ENCODE results near the gene RPS4Y1.
A peak's percentile ranks its signal among the peaks of the same experiment; 100 is the strongest.
"Not testable (repeated sequence)": the region's sequence is repeated elsewhere in the genome, so short reads cannot be mapped to it uniquely, and the experiment has no call there.

RPS4Y1 gene

DNA sequence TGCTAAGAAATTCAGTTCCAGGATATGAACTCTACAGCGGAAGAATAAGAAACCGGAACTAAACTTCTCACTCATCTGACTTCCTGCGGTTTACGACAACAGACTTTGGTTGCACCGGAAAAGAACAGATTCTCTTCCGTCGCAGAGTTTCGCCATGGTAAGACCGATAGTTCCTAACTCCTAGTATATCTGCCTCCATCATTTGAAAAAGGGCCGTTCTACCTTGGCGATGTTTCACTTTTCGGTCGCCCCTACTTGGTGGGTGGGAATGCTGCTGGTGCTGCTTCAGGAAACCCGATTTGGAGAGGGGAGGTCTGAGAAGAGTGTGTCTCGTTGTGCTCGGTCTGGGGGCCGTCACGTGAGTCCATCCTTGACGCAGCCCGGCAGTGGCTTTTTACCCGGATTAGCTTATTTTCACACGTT, at the start of gene RPS4Y1:
Gene RPS4Y1 (plus strand): TSS at position 132 of the 423 bp plus-strand sequence. CDS start 23 bp downstream, at position 155.
- peak; percentile 24 for DNase-seq

DNA sequence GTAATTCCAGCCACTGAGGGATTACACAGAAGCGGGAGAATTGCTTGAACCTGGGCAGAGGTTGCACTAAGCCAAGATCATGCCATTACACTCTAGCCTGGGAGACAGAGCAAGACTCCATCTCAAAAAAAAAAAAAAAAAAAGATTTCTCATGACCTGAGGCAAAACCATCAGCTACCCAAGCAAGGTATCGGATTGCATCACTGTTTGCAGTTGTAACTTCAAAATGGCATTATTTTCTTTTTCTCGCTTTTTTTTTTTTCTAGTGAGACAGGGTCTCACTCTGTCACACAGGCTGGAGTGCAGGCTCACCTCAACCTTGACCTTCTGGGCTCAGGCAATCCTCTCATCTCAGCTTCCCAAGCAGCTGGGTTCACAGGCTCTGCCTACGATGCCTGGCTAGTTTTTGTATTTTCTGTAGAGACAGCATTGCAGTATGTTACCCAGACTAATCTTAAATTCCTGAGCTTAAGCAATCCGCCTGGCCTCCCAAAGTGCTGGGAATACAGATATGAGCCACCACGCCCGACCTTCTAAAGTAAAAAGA, 44.4 kb upstream of the RPS4Y1 start:
- DNase-seq = no peak

DNA sequence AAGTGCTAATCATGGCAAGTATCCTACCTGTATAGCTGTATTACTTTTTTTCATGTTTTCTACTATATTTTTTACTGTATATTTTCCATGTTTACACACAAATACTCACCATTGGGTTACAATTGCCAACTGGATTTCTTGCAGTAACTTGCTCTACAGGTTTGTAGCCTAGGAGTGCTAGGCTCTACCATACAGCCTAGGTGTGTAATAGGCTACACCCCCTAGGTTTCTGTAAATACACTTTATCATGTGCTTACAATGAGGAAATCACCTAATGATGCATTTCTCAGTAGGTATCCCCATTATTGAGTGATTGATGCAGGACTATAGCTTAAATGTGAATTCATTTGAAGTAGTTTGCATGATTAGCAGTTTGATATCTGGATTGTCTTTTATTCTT, 43.4 kb upstream of the RPS4Y1 start:
- no peak for DNase-seq

DNA sequence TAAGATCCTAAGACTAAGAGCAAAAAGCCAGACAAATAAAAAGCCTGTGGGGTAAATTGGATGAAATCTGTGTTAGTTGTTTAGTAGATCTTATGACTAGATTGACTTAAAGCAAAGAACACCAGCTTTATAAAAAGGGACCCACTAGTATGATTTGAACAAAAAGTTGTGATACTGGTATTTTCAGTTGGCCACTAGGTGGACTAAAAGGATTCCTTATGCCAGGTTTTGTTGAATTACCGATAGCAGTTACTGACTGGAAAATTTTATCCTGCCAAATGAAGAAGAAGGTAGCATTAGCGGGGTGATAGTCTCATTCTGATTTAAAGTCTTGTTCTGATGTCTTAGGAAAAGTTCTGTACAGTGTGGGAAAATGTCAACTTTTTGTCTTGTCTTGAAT, 41.2 kb upstream of the RPS4Y1 start:
- DNase-seq = no peak

DNA sequence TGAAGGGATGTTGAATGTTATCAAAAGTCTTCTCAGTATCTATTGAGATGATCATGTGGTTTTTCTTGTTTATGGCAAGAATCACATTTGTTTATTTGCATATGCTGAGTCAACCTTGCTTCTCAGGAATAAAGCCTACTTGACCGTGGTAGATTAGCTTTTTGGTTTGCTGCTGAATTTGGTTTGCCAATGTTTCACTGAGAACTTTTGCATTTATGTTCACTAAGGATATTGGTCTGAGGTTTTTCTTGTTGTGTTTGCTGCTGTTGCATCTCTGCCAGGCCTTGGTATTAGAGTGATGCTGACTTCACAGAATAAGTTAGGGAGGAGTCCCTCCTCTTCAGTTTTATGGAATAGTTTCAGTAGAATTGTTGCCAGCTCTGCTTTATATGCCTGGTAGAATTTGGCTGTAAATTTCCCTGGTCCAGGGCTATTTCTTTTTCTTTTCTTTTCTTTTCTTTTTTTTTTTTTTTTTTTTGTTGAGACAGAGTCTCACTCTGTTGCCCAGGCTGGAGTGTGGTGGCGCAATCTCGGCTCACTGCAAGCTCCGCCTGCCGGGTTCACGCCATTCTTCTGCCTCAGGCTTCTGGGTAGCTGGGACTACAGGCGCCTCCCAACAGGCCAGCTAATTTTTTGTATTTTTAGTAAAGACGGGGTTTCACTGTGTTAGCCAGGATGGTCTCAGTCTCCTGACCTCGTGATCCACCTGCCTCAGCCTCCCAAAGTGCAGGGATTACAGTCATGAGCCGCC, 24.1 kb upstream of the RPS4Y1 start:
- DNase-seq = not testable (repeated sequence)

DNA sequence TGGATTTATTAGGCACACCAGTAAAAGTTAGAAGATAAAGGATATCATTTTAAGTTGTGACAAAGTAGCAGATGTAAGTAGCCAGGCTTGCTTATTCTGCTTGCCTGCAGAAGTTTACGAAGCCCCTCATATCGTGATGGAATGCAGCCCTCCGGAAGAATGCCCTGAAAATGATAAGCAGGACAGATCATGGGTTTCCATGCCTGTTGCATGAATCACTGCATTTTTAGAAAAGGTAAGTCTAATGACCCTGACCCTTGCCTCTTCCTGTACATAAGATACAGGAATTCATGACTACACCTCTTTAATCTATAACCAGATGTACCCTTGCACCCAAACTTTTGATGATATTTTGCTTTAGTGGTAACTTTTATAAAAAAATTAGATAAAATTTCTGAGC, 16.9 kb upstream of the RPS4Y1 start:
- no peak for DNase-seq

DNA sequence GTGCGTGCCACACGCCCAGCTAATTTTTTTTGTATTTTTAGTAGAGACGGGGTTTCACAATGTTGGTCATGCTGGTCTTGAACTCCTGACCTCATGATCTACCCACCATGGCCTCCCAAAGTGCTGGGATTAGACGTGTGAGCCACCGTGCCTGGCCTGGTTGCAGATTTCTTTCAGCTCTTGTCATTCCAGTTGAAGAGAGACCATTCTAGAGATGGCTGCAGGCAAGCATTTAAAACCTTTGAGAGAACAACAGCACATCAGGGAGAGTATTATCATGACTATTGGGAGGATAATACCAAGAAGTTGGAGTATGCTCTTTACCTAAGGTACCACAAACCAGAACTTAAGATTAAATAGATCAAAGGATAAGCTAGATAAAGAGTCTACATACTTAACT, 12.9 kb upstream of the RPS4Y1 start:
- no peak for DNase-seq

DNA sequence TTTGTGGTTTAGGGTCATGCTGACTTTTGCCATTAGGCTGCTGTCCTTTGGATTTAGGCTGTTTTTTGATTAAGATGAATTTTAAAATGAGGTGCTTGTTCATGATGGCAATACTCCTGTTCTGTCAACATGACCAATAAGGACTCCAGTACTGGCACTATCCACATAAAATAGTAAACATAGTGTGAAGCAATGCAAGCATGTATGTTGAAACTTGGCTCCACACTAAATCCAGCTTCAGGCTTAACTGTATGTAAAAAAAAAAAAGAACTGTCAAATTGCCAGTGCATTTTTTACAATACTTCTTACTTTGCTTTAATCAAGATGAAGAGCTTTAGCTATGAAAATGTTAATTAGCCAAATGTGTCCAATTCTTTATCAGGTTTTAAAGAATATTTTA, 6.2 kb upstream of the RPS4Y1 start:
- no peak for DNase-seq

DNA sequence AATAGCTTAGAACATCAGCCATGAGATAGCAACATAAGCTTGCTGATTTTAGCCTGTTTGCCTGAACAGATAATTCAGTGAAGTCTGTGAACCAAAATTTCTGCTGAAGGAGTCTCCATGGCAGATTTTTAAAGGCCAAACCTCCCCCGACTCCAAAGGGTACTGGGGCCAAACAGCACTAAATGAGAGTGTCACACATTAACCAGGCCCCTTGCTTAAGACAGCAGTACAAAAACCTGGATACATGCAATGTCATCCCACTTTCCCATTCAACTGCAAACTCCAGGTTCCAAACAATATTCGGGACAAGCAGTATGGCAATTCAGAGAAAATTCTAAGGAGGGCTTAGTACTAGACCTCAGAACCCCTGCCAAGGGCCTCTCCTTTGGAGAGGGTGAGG, 4.3 kb upstream of the RPS4Y1 start:
- DNase-seq = no peak

DNA sequence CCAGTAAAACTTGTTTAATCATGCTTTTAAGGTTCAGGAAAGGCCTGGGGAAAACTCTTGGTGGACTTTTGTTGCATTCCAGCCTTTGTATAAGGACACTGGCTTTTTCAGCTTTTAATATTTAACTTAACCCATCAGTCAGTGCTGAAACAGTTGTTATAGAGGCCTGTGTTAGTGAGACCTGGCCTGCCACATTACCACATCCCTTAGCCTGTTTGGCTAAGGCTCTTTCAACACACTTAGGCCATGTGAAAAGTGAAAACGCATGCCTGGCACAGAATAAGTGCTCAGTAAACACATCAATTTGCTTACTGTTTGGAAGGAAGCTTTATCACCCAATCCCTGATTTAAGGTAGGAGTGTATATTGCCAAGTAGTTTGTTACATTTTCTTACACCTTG, 3.5 kb upstream of the RPS4Y1 start:
- DNase-seq = no peak

DNA sequence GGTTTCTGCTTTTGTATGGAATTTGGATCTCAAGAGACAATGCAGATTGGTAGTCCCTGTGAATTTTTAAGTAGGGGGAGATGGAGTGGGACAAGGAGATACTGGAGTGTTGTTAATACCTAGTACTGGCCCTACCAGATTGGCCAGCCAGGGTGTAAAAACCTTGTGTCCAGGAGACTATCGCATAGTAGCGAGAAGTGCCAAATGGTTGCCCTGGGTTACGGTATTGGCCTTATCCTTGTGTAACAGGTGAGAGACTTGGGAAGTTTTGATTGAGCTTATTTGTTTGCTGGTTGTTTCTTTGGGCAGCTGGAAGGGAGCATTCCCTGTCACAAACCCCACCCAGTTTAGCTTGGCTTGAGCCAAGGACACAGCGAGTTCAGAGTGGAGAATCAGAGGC, 5.4 kb downstream of the RPS4Y1 start:
- no peak for DNase-seq

DNA sequence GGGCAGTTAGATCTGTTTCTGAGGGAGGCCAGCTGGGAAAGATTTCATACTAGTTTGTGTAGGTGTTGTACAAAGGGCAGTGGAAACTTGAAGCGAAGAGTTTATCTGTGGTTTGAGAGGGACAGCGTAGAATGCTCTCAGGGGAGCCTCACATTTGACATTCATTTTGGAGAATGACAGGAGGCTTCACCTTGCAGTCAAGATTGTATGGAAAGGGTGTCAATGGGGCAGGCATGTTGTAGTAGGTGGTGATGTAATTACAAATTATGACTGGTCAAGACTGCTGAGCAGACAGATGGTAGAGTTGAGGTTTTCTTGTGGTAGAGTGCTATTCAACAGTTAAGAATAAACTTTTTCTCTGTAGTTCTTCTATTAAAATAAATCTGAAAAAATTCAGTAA, 7.0 kb downstream of the RPS4Y1 start:
- DNase-seq = no peak

DNA sequence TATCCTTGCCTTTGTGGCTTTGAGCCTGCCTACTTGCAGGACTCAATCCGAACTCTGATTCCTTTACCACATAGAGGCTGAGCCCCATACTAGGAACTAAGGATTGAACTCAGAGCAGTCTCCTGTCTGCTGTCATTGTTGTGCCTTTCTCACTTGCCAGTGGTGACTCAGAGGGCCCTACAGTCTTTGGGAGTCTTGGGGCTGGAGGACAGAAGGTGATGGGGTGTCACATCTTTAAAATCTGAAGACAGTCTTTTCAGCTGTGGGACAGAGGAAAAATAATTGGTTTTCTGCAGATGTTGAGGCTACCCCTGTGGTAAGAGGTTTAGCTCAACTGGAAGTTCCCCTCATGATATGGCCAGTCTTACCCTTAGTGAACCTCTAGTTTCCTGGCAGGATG, 8.0 kb downstream of the RPS4Y1 start:
- no peak for DNase-seq

DNA sequence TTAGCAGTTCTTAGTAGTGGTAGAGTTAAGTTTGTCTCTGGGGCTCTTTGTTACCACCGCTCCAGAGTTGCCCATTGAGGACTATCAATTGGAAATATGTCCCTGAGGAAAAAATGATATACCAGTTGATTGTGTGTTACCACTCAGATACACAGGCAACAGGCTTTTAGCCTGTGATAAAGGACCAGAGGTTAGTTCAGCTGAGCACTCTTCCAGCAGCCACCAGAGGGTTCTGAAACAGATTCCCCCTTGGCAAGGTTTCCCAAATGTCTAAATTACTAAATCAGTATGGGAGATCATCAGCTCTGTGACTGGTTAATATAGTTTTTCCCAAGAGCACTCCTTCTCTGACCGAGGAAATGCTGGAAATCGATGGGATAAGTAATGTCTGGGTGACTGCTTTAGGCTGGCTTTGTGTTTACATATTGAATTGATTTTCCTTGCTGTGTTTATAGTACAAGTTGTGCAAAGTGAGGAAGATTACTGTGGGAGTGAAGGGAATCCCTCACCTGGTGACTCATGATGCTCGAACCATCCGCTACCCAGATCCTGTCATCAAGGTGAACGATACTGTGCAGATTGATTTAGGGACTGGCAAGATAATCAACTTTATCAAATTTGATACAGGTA, 12.9 kb downstream of the RPS4Y1 start:
- no peak for DNase-seq

DNA sequence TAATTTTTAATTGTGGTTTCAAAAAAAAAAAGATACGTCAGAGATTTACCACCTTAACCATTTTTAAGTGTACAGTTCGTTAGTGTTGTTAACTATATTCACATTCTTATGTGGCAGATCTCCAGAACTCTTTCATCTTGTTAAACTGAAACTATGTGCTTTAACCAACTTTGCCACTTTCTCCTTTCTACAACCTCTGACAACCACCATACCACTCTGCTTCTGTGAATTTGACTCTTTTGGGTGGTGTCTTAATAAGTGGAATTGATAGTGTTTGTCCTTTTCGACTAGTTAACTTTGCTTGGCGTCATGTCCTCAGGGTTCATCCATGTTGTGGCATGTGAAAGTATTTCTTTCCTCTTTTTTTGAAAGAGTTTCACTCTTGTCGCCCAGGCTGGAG, 15.7 kb downstream of the RPS4Y1 start:
- DNase-seq = no peak

DNA sequence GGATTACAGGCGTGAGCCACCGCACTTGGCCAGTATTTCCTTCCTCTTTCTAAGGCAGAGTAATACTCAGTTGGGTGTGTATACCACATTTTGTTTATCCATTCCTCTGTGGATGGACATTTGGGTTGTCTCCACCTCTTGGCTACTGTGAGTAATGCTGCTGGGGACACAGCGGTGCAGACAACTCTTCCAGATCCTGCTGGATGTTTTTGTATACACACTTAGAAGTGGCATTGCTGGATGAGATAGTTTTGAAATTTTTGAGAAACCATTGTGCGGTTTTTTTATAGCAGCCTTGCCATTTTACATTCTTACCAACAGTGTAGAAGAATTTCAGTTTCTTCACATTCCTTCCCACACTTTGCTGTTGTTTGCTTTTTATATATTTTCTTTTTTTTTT, 16.3 kb downstream of the RPS4Y1 start:
- no peak for DNase-seq

DNA sequence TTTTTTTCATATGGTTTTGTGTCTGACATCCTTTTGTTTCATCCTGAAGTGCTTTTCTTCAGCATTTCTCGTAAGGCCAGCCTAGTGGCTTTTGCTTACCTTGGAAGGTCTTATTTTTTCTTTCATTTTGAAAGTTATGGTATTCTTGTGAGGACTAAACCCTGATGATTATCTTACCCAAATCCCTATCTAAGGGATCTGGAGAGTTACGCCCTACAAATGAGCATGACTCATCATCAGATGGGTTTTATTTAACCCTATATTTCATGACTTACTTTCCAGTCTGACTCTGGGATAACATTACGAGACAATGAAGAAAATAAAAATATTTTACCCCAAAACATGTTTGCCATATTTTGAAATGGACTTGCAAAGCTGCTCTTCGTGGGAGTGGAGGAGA, 18.4 kb downstream of the RPS4Y1 start:
- DNase-seq = no peak

DNA sequence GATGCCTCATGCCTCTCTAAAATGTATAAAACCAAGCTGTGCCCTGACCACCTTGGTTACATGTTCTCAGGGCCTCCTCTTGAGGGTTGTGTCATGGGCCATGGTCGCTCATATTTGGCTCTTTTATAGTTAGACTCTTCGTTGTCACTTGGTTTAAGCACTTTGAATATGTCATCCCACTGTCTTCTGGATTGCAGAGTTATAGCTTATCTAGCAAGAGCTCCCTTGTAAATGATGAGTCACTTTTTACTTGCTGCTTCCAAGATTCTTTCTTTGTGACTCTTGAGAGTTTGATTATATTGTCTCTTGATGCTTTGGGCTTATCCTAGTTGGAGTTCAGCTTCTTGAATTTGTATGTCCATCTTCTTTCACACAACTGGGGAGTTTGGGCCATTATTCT, 19.1 kb downstream of the RPS4Y1 start:
- DNase-seq = no peak

DNA sequence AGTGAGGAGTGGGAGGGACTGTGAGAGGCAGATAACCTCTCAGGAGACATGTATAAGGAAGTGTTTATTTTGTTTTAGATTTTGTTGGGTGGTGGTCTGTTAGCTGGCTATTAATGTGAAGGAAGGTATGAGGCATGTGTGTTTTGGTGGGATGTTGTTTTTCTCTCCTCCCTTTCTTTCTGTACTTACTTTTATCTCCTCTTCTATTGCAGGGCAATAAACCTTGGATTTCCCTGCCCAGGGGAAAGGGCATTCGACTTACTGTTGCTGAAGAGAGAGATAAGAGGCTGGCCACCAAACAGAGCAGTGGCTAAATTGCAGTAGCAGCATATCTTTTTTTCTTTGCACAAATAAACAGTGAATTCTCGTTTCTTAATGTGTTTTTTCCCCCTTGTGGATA, 25.2 kb downstream of the RPS4Y1 start:
- DNase-seq = no peak

DNA sequence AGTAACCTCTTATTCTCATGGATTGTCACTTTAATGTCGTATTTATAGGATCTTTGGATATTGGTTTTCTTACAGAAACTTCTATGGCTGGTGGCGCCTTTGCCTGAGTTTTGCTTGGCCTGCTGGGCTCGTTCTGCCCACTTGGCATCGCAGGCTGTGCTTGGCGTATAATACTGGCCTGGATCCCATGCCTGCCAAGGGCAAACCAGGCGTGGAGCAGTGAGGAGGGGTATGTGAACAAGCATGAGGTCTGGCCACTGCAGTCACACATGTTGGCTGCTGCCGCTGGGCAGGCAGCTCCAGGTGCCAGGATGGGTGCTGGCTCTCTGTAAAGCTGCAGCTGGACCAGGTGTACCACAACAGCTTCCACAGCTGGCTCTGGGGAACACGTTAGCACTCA, 26.1 kb downstream of the RPS4Y1 start:
- DNase-seq = no peak

DNA sequence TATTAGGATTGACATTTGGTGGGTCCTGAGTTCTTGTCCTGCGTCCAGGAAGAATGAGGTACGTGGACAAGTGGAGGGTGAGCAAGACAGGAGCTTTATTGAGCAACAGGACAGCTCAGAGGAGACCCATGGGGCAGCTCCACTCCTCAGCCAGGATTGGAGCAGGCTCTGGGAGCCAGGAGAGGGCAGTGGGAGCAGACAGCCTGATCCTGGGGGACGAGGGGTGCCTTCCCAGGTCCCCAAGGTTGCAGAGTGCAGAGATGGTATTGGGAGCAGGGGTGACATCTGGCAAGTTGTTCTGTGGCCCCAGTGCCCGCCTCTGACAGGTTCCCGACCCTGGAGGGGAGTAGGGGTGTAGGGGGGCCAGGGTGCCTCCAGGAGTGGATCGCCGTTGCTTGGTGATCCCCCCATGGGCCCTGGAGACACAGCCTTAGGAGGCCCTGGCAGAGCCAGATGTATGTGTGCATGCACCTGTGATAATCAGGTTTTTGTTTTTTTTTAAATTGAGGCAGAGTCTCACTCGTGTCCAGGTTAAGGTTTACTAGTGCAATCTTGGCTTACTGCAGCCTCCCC, 26.7 kb downstream of the RPS4Y1 start:
- DNase-seq = no peak

DNA sequence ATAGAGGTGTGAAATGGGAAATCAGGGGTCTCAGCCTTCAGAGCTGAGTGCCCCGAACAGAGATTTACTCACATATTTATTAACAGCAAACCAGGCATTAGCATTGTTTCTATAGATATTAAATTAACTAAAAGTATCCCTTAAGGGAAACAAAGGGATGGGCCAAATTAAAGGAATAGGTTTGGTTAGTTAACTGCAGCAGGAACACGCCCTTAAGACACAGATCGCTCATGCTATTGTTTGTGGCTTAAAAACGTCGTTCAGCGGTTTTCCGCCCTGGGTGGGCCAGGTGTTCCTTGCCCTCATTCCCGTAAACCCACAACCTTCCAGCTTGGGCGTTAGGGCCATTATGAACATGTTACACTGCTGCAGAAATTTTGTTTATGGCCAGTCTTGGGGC, 30.8 kb downstream of the RPS4Y1 start:
- DNase-seq = not testable (repeated sequence)

DNA sequence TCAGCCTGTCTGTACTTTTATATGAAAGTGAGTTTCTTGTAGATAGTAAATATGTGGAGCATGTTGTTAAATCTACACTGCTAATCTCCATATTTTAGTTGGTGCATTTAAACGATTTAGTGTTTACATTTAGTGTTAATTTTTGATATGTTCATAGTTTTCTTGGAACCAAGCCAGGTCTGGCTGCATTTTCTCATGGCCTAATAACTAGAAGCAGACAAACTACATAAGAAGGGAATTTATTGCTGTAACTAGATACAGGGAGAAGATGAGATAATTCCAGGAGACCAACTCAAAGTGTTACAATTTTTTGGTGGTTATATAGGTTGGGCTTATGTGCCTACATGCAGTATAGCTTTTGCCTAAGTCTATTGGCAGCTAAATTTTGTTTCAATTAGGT, 32.8 kb downstream of the RPS4Y1 start:
- no peak for DNase-seq

DNA sequence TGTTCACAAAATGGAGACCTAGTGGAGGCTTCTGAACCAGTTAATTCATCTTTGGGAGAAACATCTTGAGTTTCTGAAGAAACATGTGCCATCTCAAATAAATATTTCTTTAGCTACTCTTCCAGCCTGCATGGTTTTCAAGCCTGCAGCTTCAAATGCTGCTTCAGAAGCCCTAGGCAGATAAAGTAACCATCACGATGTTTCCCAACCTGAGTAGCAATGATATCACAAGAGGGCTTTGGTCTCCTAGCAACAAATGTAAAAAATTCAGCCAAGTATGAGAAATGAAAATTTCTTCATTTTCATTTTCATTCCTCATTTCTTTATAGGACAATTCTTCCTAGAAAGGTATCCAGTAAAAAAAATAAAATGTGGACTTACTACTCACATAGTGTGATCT, 42.2 kb downstream of the RPS4Y1 start:
- DNase-seq = no peak
